HG02884 (cell line): ENCODE data around the gene ADAMTS3.
"Not testable (repeated sequence)": the region's sequence is repeated elsewhere in the genome, so short reads cannot be mapped to it uniquely, and the experiment has no call there.

ENCODE experiments used
- ATAC-seq: cut with Tn5 transposase; IDR thresholded peaks from one replicate; pipeline ENCODE4 v1.9.1; 2021; ENCODE audit warnings: mild to moderate bottlenecking, moderate library complexity; ENCODE audit not compliant: unreplicated experiment

Gene ADAMTS3

DNA sequence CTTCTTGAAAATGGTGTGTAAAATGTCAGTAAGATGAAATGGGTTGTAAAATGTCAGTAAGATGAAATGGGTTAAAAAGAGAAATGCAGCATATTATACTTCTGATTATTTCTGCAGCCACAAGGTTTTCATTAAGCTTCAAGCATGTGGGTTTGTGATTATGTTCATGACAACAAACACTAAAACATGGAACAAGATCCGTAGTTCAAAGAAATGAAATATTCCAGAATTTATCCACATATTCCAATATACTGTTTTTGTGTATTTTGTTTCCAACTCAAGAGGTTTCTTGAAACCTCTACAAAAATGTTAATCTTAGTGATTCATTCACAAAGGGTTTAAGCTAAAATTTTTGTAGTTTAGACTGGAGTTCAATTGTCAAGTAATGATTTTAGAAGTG lies 84.0 kb downstream of the ADAMTS3 start:
- no peak for ATAC-seq

DNA sequence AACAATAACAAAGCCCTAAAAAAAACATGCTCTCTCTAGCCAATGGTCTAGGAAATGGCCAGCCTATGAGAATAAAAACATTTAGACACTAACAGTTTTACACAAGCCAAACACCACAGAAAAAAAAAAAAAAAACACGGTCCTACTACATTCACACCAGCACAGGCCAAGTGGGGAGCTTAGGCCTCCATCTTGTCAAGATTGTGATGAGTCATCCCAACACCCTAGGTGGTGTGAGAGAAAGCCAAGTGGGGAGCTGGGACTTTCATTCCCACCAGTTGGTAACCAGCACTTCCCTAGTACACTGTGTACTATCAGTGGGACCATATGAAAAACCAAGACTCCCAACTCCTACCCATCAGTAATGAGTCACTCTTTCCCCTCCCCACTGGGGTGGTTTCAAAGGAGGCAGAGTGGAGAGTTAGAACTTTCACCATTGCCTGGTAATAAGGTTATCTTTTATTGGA lies 95.6 kb downstream of the ADAMTS3 start:
- ATAC-seq = no peak

- no peak for ATAC-seq
Measured at GRCh38 chr4:72471816-72472215, 97.2 kb downstream of the ADAMTS3 start.

DNA sequence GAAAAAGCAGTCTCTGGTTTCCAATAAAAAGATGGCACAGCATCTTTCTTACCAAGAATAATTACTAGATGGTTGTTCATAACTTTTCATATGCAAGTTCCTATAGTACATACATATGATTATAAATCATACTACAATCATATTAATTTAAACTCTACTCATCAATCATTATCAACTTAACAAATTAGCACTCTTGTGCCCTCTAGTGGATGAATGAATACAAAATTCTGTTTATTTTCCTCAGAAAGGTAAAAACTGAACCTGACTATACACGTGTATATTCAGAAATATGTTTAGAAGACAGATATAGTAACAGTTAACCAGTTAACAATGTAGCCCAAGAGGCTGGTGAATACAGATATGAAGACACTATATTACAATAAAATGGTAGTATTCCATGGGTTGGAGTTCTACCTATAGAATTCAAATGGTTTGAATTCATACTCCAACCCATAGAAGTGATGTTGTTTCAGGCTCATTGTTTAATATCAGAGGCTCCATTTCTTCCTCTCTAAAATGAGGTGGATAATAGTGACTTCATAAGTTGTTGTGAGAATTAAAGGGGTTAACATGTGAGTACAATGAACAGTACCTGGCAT lies 100.0 kb downstream of the ADAMTS3 start:
- ATAC-seq = no peak

DNA sequence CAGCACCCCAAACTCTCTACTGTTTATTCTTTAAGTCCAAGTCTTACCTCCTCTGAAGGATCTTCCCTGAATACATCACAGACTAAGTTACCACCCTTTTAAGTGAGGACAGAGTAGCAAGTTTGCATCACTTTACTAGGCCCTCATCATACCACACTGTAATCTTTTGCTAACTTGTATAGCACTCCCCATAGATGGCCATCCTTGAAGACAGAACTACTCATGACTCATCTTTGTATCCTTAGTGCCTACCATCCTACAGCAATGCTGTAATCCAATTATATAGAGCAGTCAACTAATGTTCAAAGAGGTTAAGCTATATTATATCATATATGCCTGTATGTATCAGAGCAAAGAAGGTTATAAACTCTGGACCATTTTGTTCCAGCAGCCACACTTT lies 101.4 kb downstream of the ADAMTS3 start:
- no peak for ATAC-seq

DNA sequence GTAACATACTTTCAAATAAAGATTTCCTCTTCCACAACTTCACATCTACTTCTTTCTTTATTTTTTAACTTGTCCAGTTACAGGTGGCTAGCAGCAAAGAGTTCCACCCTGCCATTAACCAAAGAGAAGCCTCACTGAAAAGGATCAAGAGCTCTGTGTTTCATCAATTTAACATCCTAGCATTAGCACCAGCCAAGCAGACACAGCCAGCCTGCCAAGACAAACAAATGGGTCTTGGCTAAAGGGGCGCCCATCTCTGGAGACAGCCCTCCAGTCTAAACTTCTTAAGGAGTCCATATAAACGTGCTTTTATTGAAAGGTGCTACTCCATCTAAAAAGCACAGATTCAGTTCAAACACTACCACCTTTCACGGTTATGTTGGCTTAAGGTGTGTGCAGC lies 105.3 kb downstream of the ADAMTS3 start:
- ATAC-seq = no peak

DNA sequence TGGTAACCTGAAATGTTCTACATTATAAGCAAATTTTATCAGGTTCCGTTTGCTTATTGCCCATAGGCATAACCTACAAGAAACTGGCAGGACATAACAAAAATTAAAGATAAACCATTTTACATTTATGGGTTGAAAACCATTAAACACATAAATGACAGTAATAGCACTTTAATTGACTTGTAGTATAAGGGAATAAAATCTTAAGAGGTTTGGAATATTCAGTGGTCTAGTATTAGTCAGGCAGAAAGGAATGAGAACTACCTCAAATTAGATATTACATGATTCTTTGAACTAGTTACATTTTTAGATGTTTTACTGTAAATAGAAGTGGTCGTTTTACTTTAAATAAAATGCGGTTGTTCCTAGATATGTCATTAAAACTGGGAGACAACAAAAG lies 111.9 kb downstream of the ADAMTS3 start:
- ATAC-seq = no peak

- ATAC-seq = no peak
Measured at GRCh38 chr4:72451349-72451748, 117.7 kb downstream of the ADAMTS3 start.

DNA sequence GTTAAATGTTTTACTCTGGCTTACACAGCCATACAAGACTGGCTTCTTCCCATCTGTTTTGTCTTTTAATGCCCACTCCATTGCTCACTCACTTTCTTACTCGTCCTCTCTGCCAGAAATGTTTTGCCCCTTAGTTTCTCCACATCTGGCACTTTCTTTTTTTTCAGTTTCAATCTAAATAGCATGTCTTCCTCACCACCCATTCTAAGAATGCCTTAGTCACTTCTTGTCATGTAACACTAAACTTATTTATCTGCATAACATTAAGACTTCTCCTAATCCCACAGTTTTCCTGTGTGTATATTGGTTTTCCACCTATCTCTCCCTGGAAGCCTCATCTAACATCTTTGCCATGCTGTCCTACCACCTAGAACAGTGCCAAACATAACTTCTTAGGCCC lies 119.3 kb downstream of the ADAMTS3 start:
- no peak for ATAC-seq

DNA sequence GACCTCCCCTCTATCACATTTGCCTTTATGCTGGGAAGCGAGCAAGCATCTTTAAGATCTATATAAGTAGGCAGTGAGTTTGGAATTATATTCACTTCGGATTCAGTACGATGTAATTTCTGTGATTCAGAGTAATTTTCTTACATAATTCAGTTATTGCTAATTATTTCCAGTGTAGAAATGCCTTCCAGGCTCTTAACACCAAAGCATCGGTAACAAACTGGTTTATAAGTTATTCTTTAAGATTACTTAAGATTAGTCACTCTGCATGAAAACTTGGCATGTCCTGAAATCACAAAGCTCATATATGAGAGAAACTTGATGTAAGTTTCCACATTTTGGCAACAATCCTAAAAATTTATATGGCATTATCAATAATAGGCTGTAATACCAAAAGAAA lies 120.8 kb downstream of the ADAMTS3 start:
- ATAC-seq = no peak

DNA sequence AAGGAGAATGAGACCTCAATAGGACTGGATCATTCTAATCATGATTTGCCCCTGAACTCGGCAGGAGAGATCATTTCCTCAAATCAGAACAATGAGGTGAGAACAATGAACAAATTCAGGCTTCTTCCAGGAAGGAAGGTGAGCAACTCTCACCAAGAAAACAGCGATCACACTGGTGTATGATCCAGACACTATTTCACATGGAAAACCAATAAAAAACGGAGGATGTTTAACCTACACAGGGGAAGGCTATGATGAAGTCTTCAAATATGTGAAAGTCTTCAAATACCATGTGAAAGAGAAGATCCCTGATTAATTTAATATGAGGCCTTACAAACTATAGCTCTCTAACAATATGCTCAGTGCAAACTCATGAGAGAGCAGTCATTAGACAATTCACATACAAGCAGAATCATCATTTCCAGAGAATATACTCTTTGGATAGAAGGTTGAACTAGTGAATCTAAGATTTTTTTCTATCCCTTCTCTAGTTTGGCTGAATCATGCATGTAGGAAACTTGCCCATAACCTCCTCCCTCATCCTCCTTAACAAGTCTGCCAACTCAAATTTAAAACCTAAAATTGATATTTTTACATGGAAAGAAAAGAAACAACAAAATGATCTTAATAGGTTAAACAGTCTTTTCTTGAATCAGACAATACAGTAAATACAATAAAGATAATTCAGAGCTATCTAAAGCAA lies 122.5 kb downstream of the ADAMTS3 start:
- ATAC-seq = no peak

- no peak for ATAC-seq
Measured at GRCh38 chr4:72444092-72444491, 124.9 kb downstream of the ADAMTS3 start.

DNA sequence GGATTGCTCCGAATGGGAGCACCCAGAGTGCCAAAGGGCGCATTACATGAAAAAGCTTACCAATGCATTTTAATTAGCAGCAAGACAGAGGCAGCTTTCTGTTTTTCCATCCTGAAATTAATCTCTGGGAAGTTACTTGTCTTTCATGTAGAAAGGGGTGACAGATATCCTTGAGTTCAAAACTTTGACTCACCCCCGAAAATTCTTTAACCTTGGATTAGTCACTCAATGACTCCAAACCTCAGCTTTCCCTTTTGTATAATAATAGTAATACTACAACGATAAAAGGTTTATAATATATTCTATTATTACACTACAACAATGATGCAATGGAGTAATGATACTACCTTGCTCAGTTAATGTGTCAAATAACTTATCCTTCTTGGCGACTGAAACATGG lies 126.3 kb downstream of the ADAMTS3 start:
- no peak for ATAC-seq

- no peak for ATAC-seq
Measured at GRCh38 chr4:72442147-72442546, 126.9 kb downstream of the ADAMTS3 start.

- no peak for ATAC-seq
Measured at GRCh38 chr4:72440386-72440785, 128.6 kb downstream of the ADAMTS3 start.

DNA sequence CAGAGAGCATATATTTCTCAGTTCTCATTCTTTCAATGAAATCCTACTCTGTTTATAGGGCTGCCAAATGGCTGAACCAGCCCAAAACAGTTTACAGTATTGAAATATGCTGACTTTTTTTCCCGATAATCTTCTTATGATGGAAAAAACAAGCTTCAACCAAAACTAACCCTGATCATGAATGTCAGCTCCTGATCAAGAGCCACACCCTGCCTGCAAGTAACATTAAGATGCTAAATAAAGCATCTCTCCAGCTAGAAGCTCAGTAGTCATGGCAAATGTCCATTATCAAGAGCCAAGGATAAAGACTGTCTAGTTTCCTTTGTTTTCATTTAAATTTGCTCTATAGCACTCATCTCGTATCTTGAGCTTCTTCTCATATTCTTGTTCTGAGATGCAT lies 136.0 kb downstream of the ADAMTS3 start:
- no peak for ATAC-seq

- ATAC-seq = no peak
Measured at GRCh38 chr4:72432282-72432681, 136.7 kb downstream of the ADAMTS3 start.

- no peak for ATAC-seq
Measured at GRCh38 chr4:72430988-72431387, 138.0 kb downstream of the ADAMTS3 start.

GRCh38 chr4:72430050-72430449 lies 139.0 kb downstream of the ADAMTS3 start:
- no peak for ATAC-seq

DNA sequence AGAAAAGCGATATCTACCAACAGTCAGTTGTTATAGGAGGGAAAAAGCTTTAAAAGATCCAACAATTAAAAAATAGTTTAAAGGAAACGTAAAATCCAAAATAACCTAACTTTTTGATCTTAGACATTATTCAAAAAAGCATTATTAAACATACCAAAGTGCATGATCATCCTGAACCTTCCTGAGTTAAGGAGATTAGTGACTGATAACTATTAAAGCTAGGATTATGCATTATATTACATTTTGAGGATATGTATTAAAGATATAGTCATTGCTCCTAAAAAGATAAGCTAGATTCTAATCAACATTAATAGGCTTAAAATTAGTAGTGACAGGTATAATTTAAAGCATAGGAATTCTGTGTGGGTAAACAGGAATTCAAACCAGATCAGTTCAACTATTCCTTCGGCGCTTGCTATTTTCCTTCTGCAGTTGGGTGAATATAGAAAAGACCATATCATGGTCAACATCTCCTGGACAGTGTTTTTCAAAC lies 139.6 kb downstream of the ADAMTS3 start:
- ATAC-seq = no peak

- ATAC-seq = no peak
Measured at GRCh38 chr4:72427057-72427456, 142.0 kb downstream of the ADAMTS3 start.

DNA sequence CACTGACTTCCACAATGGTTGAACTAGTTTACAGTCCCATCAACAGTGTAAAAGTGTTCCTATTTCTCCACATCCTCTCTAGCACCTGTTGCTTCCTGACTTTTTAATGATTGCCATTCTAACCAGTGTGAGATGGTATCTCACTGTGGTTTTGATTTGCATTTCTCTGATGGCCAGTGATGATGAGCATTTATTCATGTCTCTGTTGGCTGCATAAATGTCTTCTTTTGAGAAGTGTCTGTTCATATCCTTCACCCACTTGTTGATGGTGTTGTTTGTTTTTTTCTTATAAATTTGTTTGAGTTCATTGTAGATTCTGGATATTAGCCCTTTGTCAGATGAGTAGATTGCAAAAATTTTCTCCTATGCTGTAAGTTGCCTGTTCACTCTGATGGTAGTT lies 143.1 kb downstream of the ADAMTS3 start:
- ATAC-seq = not testable (repeated sequence)

GRCh38 chr4:72424006-72424405 lies 145.0 kb downstream of the ADAMTS3 start:
- no peak for ATAC-seq
